AG04449 (cell line): ENCODE results near the gene CCR1.
"Not testable (repeated sequence)": the region's sequence is repeated elsewhere in the genome, so short reads cannot be mapped to it uniquely, and the experiment has no call there.

Experiments
- CTCF ChIA-PET: fragments of 350-600 bp; formaldehyde crosslinking; extraction: SDS; loops from one replicate; lab custom pipeline; 2021; ENCODE audit warnings: antibody characterized with exemption; lab: Yijun Ruan, JAX
- POLR2A ChIA-PET: fragments of 400-600, 350-600 bp; formaldehyde crosslinking; extraction: SDS; loops from one replicate; lab custom pipeline; 2020; ENCODE audit warnings: antibody characterized with exemption, inconsistent platforms; lab: Yijun Ruan, JAX
- DNase-seq: peaks from one replicate; pipeline ENCODE4 v3.0.0-alpha.2; 2010; ENCODE audit warnings: low read depth, low spot score
- H3K4me3 ChIP-seq: 2 replicates; pipeline ENCODE4 v1.5.1; 2011; ENCODE audit warnings: low read depth, mild to moderate bottlenecking, control low read depth, low read length
- TF ChIP-seq, protein P1 (sequence below): IDR thresholded peaks from one replicate; pipeline ENCODE4 v1.5.1; 2011; ENCODE audit warnings: mild to moderate bottlenecking, moderate library complexity, low read length, control low read depth, inconsistent platforms; ENCODE audit not compliant: insufficient read depth; ENCODE audit errors: missing control alignments

The CCR1 gene

DNA sequence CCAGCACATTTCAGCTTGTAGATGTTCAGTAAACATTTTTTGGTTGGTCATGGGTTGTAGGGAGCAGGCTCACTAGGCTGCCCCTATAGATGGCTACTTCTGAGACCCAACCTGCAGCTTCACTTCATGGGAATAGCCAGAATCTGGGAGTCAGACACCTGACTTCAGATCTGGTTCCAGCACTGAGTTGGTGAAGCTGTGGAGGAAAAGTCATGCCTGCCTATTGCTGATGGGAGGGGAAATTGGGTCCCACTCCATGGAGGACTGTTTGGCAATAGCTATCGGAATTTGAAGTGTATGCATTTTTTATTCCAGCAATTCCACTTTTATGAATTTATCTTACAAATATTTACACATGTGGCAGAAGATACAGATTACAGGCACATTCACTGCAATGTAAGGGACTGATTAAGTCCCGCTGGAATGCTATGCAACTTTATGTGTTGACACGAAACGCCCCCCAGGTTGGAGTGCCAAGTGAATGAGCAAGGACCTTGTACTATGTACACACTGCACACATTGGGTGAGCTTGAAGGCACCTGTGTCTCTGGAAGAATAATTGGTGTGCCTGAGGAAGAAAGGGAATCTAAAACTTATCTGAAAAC lies 7.8 kb upstream of the CCR1 start:
- no peak overlapping the region for H3K4me3 ChIP-seq
- CTCF ChIA-PET = no interaction called here

DNA sequence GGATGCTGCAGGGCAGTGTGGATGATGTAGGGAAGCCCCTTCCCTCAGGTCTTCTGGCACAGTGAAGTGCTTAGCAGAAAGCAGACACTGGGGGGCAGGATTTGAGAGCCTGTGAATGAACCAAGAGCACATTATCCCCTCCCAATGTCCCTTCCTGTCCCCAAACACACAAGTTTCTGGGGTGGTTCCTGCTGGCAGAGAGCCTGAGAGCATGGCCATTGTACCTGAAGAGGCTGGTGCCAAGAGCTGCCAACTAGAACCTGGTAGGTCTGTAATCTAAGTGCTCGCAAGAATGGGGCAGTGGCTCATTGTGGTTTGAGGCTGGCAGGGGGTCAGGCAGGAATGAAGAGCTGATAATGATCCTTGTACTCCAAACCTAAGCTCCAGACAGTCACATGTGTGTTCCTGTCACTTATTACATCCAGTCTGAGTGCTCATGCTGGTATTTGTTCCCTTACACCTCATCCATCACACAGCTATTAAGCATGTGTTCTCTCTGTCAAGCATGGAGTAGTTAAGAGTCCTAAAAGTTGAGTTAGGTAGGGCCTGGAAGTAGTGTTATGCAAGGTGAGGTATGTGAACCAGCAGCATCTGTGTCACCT lies 6.7 kb upstream of the CCR1 start:
- no peak overlapping the region for H3K4me3 ChIP-seq
- POLR2A ChIA-PET = no interaction called here
- CTCF ChIA-PET = no interaction called here
- no peak for DNase-seq
- TF ChIP-seq, protein P1, sequence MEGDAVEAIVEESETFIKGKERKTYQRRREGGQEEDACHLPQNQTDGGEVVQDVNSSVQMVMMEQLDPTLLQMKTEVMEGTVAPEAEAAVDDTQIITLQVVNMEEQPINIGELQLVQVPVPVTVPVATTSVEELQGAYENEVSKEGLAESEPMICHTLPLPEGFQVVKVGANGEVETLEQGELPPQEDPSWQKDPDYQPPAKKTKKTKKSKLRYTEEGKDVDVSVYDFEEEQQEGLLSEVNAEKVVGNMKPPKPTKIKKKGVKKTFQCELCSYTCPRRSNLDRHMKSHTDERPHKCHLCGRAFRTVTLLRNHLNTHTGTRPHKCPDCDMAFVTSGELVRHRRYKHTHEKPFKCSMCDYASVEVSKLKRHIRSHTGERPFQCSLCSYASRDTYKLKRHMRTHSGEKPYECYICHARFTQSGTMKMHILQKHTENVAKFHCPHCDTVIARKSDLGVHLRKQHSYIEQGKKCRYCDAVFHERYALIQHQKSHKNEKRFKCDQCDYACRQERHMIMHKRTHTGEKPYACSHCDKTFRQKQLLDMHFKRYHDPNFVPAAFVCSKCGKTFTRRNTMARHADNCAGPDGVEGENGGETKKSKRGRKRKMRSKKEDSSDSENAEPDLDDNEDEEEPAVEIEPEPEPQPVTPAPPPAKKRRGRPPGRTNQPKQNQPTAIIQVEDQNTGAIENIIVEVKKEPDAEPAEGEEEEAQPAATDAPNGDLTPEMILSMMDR = no peak

More for the DNA sequence above, 7.8 kb upstream of the CCR1 start:
- TF ChIP-seq, protein P1 = no peak
- POLR2A ChIA-PET = no interaction called here
- DNase-seq = no peak

DNA sequence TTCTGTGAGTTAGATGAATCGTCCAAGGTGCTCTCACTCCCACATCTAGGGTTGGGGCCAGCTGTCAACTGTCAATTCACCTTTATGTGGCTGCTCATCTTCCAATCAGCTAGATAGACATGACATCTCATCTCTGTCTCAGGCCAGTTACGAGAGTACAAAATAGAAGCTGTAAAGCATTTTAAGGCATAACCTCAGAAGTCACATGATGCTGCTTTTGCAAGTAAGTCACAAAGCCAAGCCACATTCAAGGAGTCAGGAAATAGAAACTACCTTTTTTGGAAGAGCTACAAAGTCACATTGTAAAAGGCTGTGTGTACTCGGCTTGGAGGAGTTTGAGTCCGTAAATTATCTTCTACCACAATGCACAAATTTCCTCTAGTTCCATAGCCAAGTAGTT lies 5.1 kb upstream of the CCR1 start:
- H3K4me3 ChIP-seq = no peak overlapping the region
- ChIA-PET POLR2A (no interaction called here), CTCF (no interaction called here)
- TF ChIP-seq, protein P1 = no peak
- no peak for DNase-seq

DNA sequence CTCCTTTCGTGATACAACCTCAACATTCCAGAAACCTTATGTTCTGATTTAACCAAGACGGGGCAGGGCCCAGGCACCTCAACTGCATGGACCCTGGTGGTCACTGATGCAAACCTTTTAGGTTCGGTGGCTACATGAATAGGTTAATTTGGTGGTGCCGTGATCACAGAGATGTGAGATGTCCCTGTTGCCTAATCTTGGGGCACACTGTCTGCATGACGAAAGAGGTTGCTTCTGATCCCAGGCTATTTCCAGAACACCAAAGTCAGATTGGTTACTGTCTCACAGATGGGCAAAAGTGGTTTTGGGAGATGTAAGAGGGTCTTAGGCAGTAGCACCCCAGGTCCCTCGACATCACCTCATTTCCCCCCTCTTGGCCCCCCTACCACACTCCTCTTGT lies 4.0 kb upstream of the CCR1 start:
- TF ChIP-seq, protein P1 = no peak
- no peak for DNase-seq
- H3K4me3 ChIP-seq = no peak overlapping the region
- POLR2A ChIA-PET = no interaction called here
- CTCF ChIA-PET = no interaction called here

DNA sequence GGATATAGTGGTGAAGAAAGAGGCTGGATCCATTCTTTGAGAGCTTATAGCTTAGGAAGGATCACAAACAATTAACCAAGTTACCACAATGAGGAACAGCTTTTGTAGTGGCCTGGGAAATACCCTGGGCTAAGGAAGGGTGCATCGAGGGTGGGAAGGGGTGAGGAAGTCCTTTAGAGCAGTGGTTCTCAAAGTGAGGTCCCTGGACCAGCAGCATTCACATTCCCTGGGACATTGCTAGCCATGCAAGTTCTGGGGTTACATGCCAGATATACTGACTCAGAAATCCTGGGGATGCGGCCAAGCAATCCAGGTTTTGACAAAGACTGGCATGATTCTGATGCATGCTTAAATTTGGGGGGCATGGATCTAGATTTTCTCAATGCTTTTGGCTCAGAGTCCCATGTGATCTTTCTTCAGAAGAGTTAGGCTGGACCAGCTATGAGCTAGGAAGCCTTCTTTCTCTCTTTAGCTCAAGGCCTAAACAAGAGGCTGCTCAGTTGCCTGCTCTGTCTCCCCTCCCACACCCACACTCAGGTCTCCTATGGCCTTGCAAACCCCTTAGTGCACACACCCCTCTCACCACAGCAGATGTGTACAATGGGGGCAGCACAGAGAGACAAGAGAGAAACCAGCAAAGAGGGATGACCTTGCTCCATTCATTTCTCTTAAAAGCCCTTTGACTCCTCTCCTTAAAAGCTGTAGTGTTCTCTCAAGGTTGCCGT lies 1.8 kb upstream of the CCR1 start:
- TF ChIP-seq, protein P1 = no peak
- no peak for DNase-seq
- CTCF ChIA-PET = no interaction called here
- no peak overlapping the region for H3K4me3 ChIP-seq
- POLR2A ChIA-PET = no interaction called here

DNA sequence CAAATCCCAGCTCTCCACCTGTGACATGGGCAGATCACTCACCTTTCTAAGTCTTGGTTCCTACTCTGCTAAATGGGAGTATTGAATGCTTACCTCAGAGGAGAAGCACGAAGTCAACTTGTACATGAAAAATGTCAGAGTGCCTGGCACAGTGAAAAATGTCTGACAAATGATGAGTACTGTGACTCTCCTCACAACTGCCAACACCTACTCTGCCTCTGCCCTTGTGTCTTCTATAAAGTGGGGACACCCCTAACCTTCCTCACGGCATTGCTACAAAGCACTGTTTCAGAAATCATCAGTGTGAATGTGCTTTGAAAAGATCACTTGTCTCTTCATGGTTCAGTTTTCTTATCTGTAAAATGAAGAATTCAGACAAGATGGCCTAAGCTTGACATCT lies 940 bp upstream of the CCR1 start:
- CTCF ChIA-PET = interaction anchor here (1.5 kb wide), 1 partner anchor 122 kb away, joined by 4 read pairs; no protein-coding TSS in a partner anchor
- TF ChIP-seq, protein P1 = no peak

DNA sequence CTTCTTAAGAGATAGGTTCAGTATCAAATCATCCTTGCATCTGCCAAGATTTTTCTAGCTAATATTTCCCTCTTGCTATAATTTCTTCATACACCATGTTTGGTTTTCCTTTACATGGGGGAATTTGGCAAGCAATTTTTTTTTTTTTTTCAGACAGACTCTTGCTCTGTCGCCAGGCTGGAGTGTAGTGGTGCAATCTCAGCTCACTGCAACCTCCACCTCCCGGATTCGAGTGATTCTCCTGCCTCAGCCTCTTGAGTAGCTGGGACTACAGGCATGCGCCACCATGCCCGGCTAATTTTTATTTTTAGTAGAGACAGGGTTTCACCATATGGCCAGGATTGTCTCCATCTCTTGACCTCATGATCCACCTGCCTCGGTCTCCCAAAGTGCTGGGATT lies 599 bp downstream of the CCR1 start:
- CTCF ChIA-PET, H3K4me3 ChIP-seq, POLR2A ChIA-PET, DNase-seq: not testable (repeated sequence)

More for the DNA sequence above, 940 bp upstream of the CCR1 start:
- DNase-seq = no peak
- POLR2A ChIA-PET = no interaction called here
- H3K4me3 ChIP-seq = no peak overlapping the region
